ENCODE data around the gene SZT2. TPM values are rescaled to one million over a fixed set of nuclear protein-coding genes. Genes with fewer than 3 reads are reported as not detected.

Gene SZT2
- total RNA-seq, 1 experiment from 2014 or later, result 71.6 TPM

GRCh38 chr1:43354471-43354870 lies 35.2 kb upstream of the SZT2 start:
- H3K9me3 ChIP-seq (ENCODE audit: insufficient read depth, low read depth), result no peaks in the 10 kb centered on the region
- CTCF ChIA-PET, result interaction anchor here (0.5 kb wide), 1 partner anchor 84 kb away, joined by 3 read pairs; the partner anchor contains the start of gene TMEM125
- H3K4me3 ChIP-seq, result no peak overlapping the region
- H3K36me3 ChIP-seq (ENCODE audit: low read depth), result no peaks in the 10 kb centered on the region
- intact Hi-C loops (cut with micrococcal nuclease; ENCODE audit: unreplicated experiment), result no loop called here
- no peaks in the 10 kb centered on the region for H4K20me1 ChIP-seq (ENCODE audit: insufficient read depth)
- no peaks in the 10 kb centered on the region for H3K27me3 ChIP-seq (ENCODE audit: insufficient read depth, low read depth)
- peaks cover 35% of the 10 kb centered on the region for H3F3A ChIP-seq (ENCODE audit: insufficient read depth, low read depth)
- TF ChIP-seq CTCF (conservative IDR thresholded peaks at IDR 0.05) (no peak), EZH2 (IDR thresholded peaks at IDR 0.05; ENCODE audit: low read depth) (no peak)
- POLR2A ChIA-PET (ENCODE audit: unreplicated experiment), result no interaction called here
- DNase-seq, result no peak
- peaks cover 15% of the 10 kb centered on the region for H3K79me2 ChIP-seq (ENCODE audit: low read depth)
- BruUV-seq (replicated peaks), result no TSS peak
- H3K9me2 ChIP-seq (ENCODE audit: insufficient read depth), result no peaks in the 10 kb centered on the region
- peaks cover 19% of the 10 kb centered on the region for H3K4me1 ChIP-seq (replicated peaks; ENCODE audit: insufficient read depth)
- no peak overlapping the region for H3K4me2 ChIP-seq
- H2AFZ ChIP-seq, result no peak overlapping the region
- H3K27ac ChIP-seq, result no peak overlapping the region

GRCh38 chr1:43354936-43355335 lies 34.8 kb upstream of the SZT2 start:
- ChIA-PET CTCF (no interaction called here), POLR2A (ENCODE audit: unreplicated experiment) (no interaction called here)
- H3K9me3 ChIP-seq (ENCODE audit: insufficient read depth, low read depth), result no peaks in the 10 kb centered on the region
- H3K4me1 ChIP-seq (replicated peaks; ENCODE audit: insufficient read depth), result peaks cover 15% of the 10 kb centered on the region
- no peak overlapping the region for H3K4me3 ChIP-seq
- H2AFZ ChIP-seq, result no peak overlapping the region
- no peak overlapping the region for H3K4me2 ChIP-seq
- H3K36me3 ChIP-seq (ENCODE audit: low read depth), result no peaks in the 10 kb centered on the region; the same call in 1 of the 2 replicates
- H3K79me2 ChIP-seq (ENCODE audit: low read depth), result peaks cover 19% of the 10 kb centered on the region
- TF ChIP-seq CTCF (conservative IDR thresholded peaks at IDR 0.05) (no peak), EZH2 (IDR thresholded peaks at IDR 0.05; ENCODE audit: low read depth) (no peak)
- H3K9me2 ChIP-seq (ENCODE audit: insufficient read depth), result no peaks in the 10 kb centered on the region
- no peaks in the 10 kb centered on the region for H3K27me3 ChIP-seq (ENCODE audit: insufficient read depth, low read depth)
- H3K27ac ChIP-seq, result no peak overlapping the region
- no peaks in the 10 kb centered on the region for H4K20me1 ChIP-seq (ENCODE audit: insufficient read depth)
- no peak for DNase-seq
- no TSS peak for BruUV-seq (replicated peaks)
- intact Hi-C loops (cut with micrococcal nuclease; ENCODE audit: unreplicated experiment), result loop anchor here (5.0 kb wide), 1 partner anchor 172 kb away; no protein-coding TSS in a partner anchor
- H3F3A ChIP-seq (ENCODE audit: insufficient read depth, low read depth), result peaks cover 35% of the 10 kb centered on the region

DNA sequence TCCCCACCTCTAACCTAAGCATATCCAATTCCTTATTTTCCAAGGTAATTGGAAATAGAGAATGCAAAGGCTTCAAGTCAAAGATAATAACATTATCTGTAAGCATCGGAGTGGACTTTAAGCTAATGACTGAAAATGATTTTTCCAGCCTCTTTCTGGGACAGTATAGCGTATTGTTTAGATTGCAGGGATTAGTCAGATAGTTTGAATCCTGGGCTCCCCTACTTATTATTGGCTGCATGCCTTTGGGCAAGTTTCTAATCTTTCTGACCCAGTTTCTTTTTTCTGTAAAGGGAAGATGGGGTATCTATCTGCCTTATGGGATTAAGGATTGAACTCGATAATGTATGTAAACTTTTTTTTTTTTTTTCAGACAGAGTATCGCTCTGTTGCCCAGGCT lies 32.4 kb upstream of the SZT2 start:
- H3K36me3 ChIP-seq (ENCODE audit: low read depth), result peaks cover 18% of the 10 kb centered on the region
- H4K20me1 ChIP-seq (ENCODE audit: insufficient read depth), result 0 out of 2 replicates have a peak, but pooled peaks cover 3% of the 10 kb centered on the region
- CTCF ChIA-PET, result interaction anchor here (0.6 to 1.2 kb wide), 2 partner anchors 19 to 114 kb away, joined by 3 to 5 read pairs; partner anchors contain the start of gene MPL
- BruUV-seq (replicated peaks), result no TSS peak
- no peaks in the 10 kb centered on the region for H3K27me3 ChIP-seq (ENCODE audit: insufficient read depth, low read depth)
- intact Hi-C loops (cut with micrococcal nuclease; ENCODE audit: unreplicated experiment), result loop anchor here (5.0 kb wide), 1 partner anchor 170 kb away; no protein-coding TSS in a partner anchor
- POLR2A ChIA-PET (ENCODE audit: unreplicated experiment), result no interaction called here
- TF ChIP-seq EZH2 (IDR thresholded peaks at IDR 0.05; ENCODE audit: low read depth) (no peak), CTCF (conservative IDR thresholded peaks at IDR 0.05) (no peak)
- H3K4me2 ChIP-seq, result peak overlapping the region; percentile 86; the same call in 1 of the 2 replicates
- H3K9me2 ChIP-seq (ENCODE audit: insufficient read depth), result no peaks in the 10 kb centered on the region
- H3K9me3 ChIP-seq (ENCODE audit: insufficient read depth, low read depth), result no peaks in the 10 kb centered on the region
- no peak for DNase-seq
- peaks cover 32% of the 10 kb centered on the region for H3K4me1 ChIP-seq (replicated peaks; ENCODE audit: insufficient read depth)
- no peak overlapping the region for H3K27ac ChIP-seq
- H2AFZ ChIP-seq, result no peak overlapping the region
- peaks cover 39% of the 10 kb centered on the region; the same call in 1 of the 2 replicates for H3F3A ChIP-seq (ENCODE audit: insufficient read depth, low read depth)
- H3K4me3 ChIP-seq, result peak overlapping the region; percentile 86; the same call in 1 of the 2 replicates
- peaks cover 43% of the 10 kb centered on the region for H3K79me2 ChIP-seq (ENCODE audit: low read depth)
